ENCODE results near the gene OPCML. TPM values are rescaled to one million over a fixed set of nuclear protein-coding genes. Genes with fewer than 3 reads are reported as not detected.

Gene OPCML
- total RNA-seq, 1 donor from 2014 or later, result 0.12 TPM

DNA sequence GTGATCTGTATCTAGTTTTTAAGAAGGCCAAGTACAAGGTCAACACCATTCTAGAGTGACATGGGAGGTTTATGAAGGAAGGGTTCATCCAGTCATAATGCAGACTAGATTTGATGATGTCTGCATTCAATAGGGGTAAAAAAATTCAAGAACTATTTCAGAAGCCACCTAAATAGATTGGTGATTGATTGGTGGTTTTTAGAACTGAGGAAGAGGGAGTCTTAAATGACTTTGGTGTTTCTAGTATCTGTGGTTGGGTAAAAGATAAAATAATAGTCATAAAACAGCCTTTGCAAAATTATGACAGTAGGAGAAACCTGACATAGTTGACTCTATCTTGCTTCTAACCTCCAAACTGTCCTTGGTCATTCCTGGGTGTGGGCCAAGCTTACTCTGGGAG is 114.1 kb downstream of the OPCML start:
- Histone ChIP-seq H3K4me1 (no peaks in the 10 kb centered on the region), H3K27ac (no peak overlapping the region), H3K4me3 (no peak overlapping the region), H3K9me3 (no peaks in the 10 kb centered on the region), H3K36me3 (no peaks in the 10 kb centered on the region), H3K27me3 (ENCODE audit: low read depth) (no peaks in the 10 kb centered on the region)
- DNase-seq (no peak), ATAC-seq (no peak)
- TF ChIP-seq, protein P1, sequence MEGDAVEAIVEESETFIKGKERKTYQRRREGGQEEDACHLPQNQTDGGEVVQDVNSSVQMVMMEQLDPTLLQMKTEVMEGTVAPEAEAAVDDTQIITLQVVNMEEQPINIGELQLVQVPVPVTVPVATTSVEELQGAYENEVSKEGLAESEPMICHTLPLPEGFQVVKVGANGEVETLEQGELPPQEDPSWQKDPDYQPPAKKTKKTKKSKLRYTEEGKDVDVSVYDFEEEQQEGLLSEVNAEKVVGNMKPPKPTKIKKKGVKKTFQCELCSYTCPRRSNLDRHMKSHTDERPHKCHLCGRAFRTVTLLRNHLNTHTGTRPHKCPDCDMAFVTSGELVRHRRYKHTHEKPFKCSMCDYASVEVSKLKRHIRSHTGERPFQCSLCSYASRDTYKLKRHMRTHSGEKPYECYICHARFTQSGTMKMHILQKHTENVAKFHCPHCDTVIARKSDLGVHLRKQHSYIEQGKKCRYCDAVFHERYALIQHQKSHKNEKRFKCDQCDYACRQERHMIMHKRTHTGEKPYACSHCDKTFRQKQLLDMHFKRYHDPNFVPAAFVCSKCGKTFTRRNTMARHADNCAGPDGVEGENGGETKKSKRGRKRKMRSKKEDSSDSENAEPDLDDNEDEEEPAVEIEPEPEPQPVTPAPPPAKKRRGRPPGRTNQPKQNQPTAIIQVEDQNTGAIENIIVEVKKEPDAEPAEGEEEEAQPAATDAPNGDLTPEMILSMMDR (IDR thresholded peaks at IDR 0.05), result no peak
- intact Hi-C loops (cut with DNase I), result no loop called here

DNA sequence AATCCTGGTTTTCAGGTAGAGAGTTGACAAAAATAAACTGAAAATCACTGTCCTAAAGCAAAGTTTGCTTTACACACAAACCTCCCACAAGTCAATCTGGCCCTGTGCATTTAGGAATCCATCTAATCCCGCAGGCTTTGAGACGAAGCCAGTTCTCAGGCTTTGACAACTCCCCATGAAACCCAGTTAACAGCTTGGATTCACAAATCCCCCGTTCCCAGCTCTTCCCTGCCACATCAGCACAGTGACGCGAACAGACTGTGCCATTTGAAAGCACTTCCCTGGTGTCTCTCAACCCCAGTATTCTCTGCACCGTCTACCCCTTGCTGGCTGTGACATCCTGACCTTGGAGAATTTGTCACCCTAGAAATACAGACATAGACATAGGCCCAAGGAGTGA is 117.8 kb downstream of the OPCML start:
- H3K4me3 ChIP-seq, result no peak overlapping the region
- no peaks in the 10 kb centered on the region for H3K27me3 ChIP-seq (ENCODE audit: low read depth)
- no peak overlapping the region for H3K27ac ChIP-seq
- H3K9me3 ChIP-seq, result no peaks in the 10 kb centered on the region
- no peaks in the 10 kb centered on the region for H3K36me3 ChIP-seq
- ATAC-seq (no peak), DNase-seq (no peak)
- TF ChIP-seq, protein P1 (IDR thresholded peaks at IDR 0.05), result no peak
- intact Hi-C loops (cut with DNase I), result no loop called here
- no peaks in the 10 kb centered on the region for H3K4me1 ChIP-seq

DNA sequence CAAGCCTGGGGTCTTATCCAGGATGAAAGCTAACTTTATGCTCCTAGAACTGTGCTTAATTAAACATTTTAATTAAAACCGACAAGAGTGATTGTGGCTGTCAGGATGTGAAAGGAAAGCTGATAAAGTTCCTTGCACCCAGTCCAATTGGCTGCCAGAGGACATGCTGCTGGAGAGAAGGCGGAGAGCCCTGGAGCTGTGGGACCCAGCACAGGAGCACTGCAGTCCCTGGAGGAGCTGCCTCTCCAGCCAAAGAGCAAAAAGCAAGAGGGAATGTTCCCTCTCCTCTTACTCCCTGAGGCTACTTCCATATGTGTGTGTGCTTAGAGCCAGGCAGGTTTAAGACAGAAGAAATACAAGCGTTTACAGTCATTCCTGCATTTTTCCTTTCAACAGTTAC is 118.6 kb downstream of the OPCML start:
- ATAC-seq, result no peak
- H3K36me3 ChIP-seq, result no peaks in the 10 kb centered on the region
- no peaks in the 10 kb centered on the region for H3K4me1 ChIP-seq
- H3K27ac ChIP-seq, result no peak overlapping the region
- TF ChIP-seq, protein P1 (IDR thresholded peaks at IDR 0.05), result no peak
- intact Hi-C loops (cut with DNase I), result no loop called here
- H3K9me3 ChIP-seq, result no peaks in the 10 kb centered on the region
- DNase-seq, result no peak
- H3K4me3 ChIP-seq, result no peak overlapping the region
- H3K27me3 ChIP-seq (ENCODE audit: low read depth), result no peaks in the 10 kb centered on the region

DNA sequence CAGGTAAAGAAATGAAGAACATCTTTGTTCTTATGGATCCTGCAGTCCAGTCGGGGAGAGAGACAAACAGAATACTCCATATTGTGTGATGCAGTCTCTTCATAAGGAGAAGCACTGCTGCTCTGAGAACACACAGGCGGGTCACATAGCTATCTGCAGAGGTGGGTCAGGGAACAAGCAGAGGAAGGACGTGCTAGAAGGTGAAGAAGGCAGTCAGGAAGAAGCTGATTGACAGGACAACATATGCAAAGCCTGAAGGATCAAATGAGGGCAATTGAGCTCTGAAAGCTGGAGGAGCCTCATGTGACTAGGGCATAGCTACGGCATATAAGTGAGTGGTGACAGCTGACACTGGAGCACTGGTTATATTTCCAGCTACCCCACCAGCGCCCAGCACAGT is 122.5 kb downstream of the OPCML start:
- H3K4me3 ChIP-seq, result no peak overlapping the region
- ATAC-seq (no peak), DNase-seq (no peak)
- no peaks in the 10 kb centered on the region for H3K27me3 ChIP-seq (ENCODE audit: low read depth)
- TF ChIP-seq, protein P1 (IDR thresholded peaks at IDR 0.05), result no peak
- H3K27ac ChIP-seq, result no peak overlapping the region
- H3K4me1 ChIP-seq, result no peaks in the 10 kb centered on the region
- H3K9me3 ChIP-seq, result no peaks in the 10 kb centered on the region
- intact Hi-C loops (cut with DNase I), result no loop called here
- no peaks in the 10 kb centered on the region for H3K36me3 ChIP-seq

DNA sequence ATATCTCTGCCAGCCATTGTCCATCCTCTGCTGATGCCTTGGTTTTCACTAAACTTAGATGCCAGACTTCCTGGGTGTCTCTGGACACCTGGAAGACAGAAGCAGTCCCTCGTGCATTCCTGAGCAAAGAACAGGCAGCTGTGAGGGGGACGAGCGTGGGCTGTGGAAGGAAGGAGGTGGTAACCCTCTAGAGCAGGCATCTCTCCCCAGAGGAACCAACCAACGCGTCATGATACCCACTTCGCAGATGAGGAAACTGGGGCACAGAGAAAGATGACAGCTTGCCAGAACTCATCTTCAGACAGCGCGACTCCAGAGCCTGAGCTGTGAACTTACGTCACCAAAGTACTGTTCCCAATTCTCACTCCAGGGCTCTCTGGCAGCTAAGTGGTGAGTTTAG is 123.4 kb downstream of the OPCML start:
- ATAC-seq (no peak), DNase-seq (no peak)
- Histone ChIP-seq H3K4me1 (no peaks in the 10 kb centered on the region), H3K36me3 (no peaks in the 10 kb centered on the region), H3K27me3 (ENCODE audit: low read depth) (no peaks in the 10 kb centered on the region), H3K27ac (no peak overlapping the region), H3K9me3 (no peaks in the 10 kb centered on the region), H3K4me3 (no peak overlapping the region)
- intact Hi-C loops (cut with DNase I), result no loop called here
- TF ChIP-seq, protein P1 (IDR thresholded peaks at IDR 0.05), result no peak

DNA sequence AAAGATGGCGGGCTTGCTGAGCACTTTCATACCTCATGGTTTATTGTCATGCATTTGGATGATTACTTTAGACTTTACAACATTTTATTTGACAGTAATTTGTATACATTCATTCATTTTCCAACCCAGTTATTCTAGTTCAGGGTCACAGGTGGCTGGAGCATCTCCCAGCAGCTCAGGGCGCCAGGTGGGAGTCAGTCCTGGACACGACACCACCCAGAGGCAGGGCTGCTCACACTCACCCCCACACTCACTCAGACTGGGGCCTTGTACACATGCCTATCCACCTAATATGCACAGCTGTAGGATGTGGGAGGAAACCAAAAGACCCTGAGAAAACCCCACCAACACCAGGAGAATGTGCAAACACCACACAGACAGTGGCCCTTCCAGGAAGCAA is 123.9 kb downstream of the OPCML start:
- intact Hi-C loops (cut with DNase I), result no loop called here
- DNase-seq (no peak), ATAC-seq (no peak)
- TF ChIP-seq, protein P1 (IDR thresholded peaks at IDR 0.05), result no peak
- Histone ChIP-seq H3K4me1 (no peaks in the 10 kb centered on the region), H3K27me3 (ENCODE audit: low read depth) (no peaks in the 10 kb centered on the region), H3K4me3 (no peak overlapping the region), H3K36me3 (no peaks in the 10 kb centered on the region), H3K9me3 (no peaks in the 10 kb centered on the region), H3K27ac (no peak overlapping the region)

Data from lower lobe of right lung (tissue), 2 donors.